GM23248 (cell line): ENCODE measurements around the gene MBOAT1. TPM values are rescaled to one million over a fixed set of nuclear protein-coding genes. Genes with fewer than 3 reads are reported as not detected.

Experiments used
- DNase-seq: peaks from one replicate; pipeline ENCODE4 v3.0.0-alpha.2; 2015
- H2AFZ ChIP-seq: fragments of 200-600 bp; sonication (generic); 2 replicates; pipeline ENCODE4 v1.6.1; 2016; ENCODE audit warnings: antibody characterized with exemption
- H3F3A ChIP-seq: fragments of 200-600 bp; sonication (generic); 2 replicates; pipeline ENCODE4 v1.6.1; 2016; ENCODE audit warnings: mild to moderate bottlenecking, antibody characterized with exemption, mixed run types; ENCODE audit not compliant: insufficient read depth
- H3K27ac ChIP-seq: fragments of 200-600 bp; sonication (generic); 2 replicates; pipeline ENCODE4 v1.5.1; 2016; ENCODE audit warnings: mild to moderate bottlenecking
- H3K27me3 ChIP-seq: fragments of 200-600 bp; sonication (generic); replicated peaks from 2 replicates; pipeline ENCODE4 v1.6.1; 2016; ENCODE audit warnings: mild to moderate bottlenecking; ENCODE audit not compliant: insufficient read depth
- H3K36me3 ChIP-seq: fragments of 200-600 bp; sonication (generic); 2 replicates; pipeline ENCODE4 v1.6.1; 2016; ENCODE audit warnings: low read depth, mild to moderate bottlenecking
- H3K4me1 ChIP-seq: fragments of 200-600 bp; sonication (generic); 2 replicates; pipeline ENCODE4 v1.6.1; 2016; ENCODE audit warnings: mild to moderate bottlenecking; ENCODE audit not compliant: insufficient read depth
- H3K4me2 ChIP-seq: fragments of 200-600 bp; sonication (generic); one replicate; pipeline ENCODE4 v1.6.1; 2016; ENCODE audit warnings: mild to moderate bottlenecking; ENCODE audit not compliant: unreplicated experiment
- H3K4me3 ChIP-seq: fragments of 200-600 bp; sonication (generic); 2 replicates; pipeline ENCODE4 v1.5.1; 2016; ENCODE audit warnings: mild to moderate bottlenecking
- H3K79me2 ChIP-seq: fragments of 200-600 bp; sonication (generic); 2 replicates; pipeline ENCODE4 v1.6.1; 2016; ENCODE audit warnings: mild to moderate bottlenecking; ENCODE audit not compliant: insufficient read depth
- H3K9ac ChIP-seq: fragments of 200-600 bp; sonication (generic); 2 replicates; pipeline ENCODE4 v1.6.1; 2016; ENCODE audit warnings: mild to moderate bottlenecking
- H3K9me2 ChIP-seq: fragments of 200-600 bp; sonication (generic); 2 replicates; pipeline ENCODE4 v1.6.1; 2016; ENCODE audit warnings: mixed run types, mild to moderate bottlenecking, moderate library complexity; ENCODE audit not compliant: insufficient read depth
- H3K9me3 ChIP-seq: fragments of 200-600 bp; sonication (generic); one replicate; pipeline ENCODE4 v1.6.1; 2017; ENCODE audit warnings: low read depth
- H4K20me1 ChIP-seq: fragments of 200-600 bp; sonication (generic); 2 replicates; pipeline ENCODE4 v1.6.0; 2016; ENCODE audit not compliant: insufficient read depth
- EZH2 ChIP-seq: fragments of 200-600 bp; sonication (generic); IDR thresholded peaks from 2 replicates; pipeline ENCODE4 v1.6.1; 2018; ENCODE audit warnings: antibody characterized with exemption, mild to moderate bottlenecking; ENCODE audit not compliant: insufficient read depth, poor library complexity, severe bottlenecking
- EZH2phosphoT487 ChIP-seq: fragments of 200-600 bp; sonication (generic); IDR thresholded peaks from 2 replicates; pipeline ENCODE4 v1.6.1; 2018; ENCODE audit warnings: antibody characterized with exemption, moderate library complexity, mild to moderate bottlenecking, low read depth; ENCODE audit not compliant: insufficient read depth
- WGBS, 2 experiments: methylation state at CpG; one replicate each; pipeline ENCODE4 v1.1.6; 2015 to 2017; ENCODE audit warnings: low lambda C conversion rate in 2 of 2, low coverage in 1 of 2; ENCODE audit errors: missing lambda C conversion rate in 2 of 2; 5-methylcytosine and 5-hydroxymethylcytosine counted together
- in situ Hi-C: fragments of 300-500 bp; cut with MboI; formaldehyde crosslinking; loops from 2 replicates; pipeline ENCODE4 v1.15.0; 2020
- polyA plus RNA-seq: library from polyadenylated mRNA; unstranded; fragments of >200 nt; fragmentation: Nextera tagmentation; extraction: Ambion mirVana; gene quantifications from 2 replicates; pipeline ENCODE4 v1.2.1, GENCODE V29; 2016
- total RNA-seq: library from RNA; depleted of rRNA; stranded (reverse); fragments of >200 nt; shearing (Covaris generic); gene quantifications from 2 replicates; pipeline ENCODE4 v1.2.3, GENCODE V29; 2014

MBOAT1 gene
- total and polyA plus RNA-seq, 2 experiments from 2014 or later, result 1.8 to 4.0 TPM

- in situ Hi-C loops, result no loop called here
- H3K4me1 ChIP-seq, result no peaks in the 10 kb centered on the region
- H4K20me1 ChIP-seq, result no peaks in the 10 kb centered on the region
- H3K9ac ChIP-seq, result no peak overlapping the region
- TF ChIP-seq EZH2phosphoT487 (no peak), EZH2 (no peak)
- no peak overlapping the region for H3K4me2 ChIP-seq
- no peaks in the 10 kb centered on the region for H3K9me2 ChIP-seq
- H2AFZ ChIP-seq, result no peak overlapping the region
- no peak for DNase-seq
- no peaks in the 10 kb centered on the region for H3K27me3 ChIP-seq
- H3K79me2 ChIP-seq, result no peaks in the 10 kb centered on the region
- H3F3A ChIP-seq, result no peaks in the 10 kb centered on the region
- H3K27ac ChIP-seq, result no peak overlapping the region
- H3K4me3 ChIP-seq, result no peak overlapping the region
- no peaks in the 10 kb centered on the region for H3K9me3 ChIP-seq
- H3K36me3 ChIP-seq, result no peaks in the 10 kb centered on the region
Observed at GRCh38 chr6:20255428-20255827, 43.2 kb upstream of the MBOAT1 start.

DNA sequence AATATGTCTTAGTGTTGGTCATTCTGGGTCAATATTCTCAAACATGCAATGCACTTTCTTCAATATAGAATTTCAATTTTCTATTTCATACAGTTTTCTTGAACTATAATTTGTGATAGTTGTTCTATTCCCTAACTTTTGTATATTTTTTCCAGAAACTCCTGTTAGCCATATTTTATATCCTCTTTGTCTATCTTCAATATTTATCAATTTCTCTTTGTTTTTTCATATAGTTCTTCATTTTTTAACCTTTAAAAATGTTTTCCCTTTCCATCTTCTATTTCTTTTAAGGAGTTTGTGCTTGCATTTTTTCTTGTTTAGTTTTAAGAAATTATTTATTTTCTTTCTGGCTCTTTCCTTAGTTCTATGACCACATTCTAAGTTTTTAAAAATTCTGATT lies 42.0 kb upstream of the MBOAT1 start:
- no peak overlapping the region for H2AFZ ChIP-seq
- H3K9me3 ChIP-seq, result no peaks in the 10 kb centered on the region
- no peaks in the 10 kb centered on the region for H3K79me2 ChIP-seq
- no peaks in the 10 kb centered on the region for H3K36me3 ChIP-seq
- in situ Hi-C loops, result no loop called here
- H4K20me1 ChIP-seq, result no peaks in the 10 kb centered on the region
- H3K4me2 ChIP-seq, result no peak overlapping the region
- H3K9me2 ChIP-seq, result no peaks in the 10 kb centered on the region
- no peak overlapping the region for H3K9ac ChIP-seq
- no peaks in the 10 kb centered on the region for H3K27me3 ChIP-seq
- no peak overlapping the region for H3K4me3 ChIP-seq
- no peak overlapping the region for H3K27ac ChIP-seq
- no peak for DNase-seq
- TF ChIP-seq EZH2phosphoT487 (no peak), EZH2 (no peak)
- no peaks in the 10 kb centered on the region for H3F3A ChIP-seq
- no peaks in the 10 kb centered on the region for H3K4me1 ChIP-seq

- Histone ChIP-seq H3K36me3 (no peaks in the 10 kb centered on the region), H3K27me3 (no peaks in the 10 kb centered on the region), H3K9me3 (no peaks in the 10 kb centered on the region), H3K4me3 (no peak overlapping the region), H3K79me2 (no peaks in the 10 kb centered on the region), H3F3A (no peaks in the 10 kb centered on the region), H3K4me1 (no peaks in the 10 kb centered on the region), H2AFZ (no peak overlapping the region), H3K4me2 (no peak overlapping the region), H4K20me1 (no peaks in the 10 kb centered on the region), H3K27ac (no peak overlapping the region), H3K9me2 (no peaks in the 10 kb centered on the region), H3K9ac (no peak overlapping the region)
- WGBS, 2 experiments, result 52 to 86% methylated on average over 2 of the region's 2 CpGs
- no peak for DNase-seq
- in situ Hi-C loops, result no loop called here
- no peak for TF ChIP-seq EZH2
- no peak for TF ChIP-seq EZH2phosphoT487
Observed at GRCh38 chr6:20253021-20253420, 40.8 kb upstream of the MBOAT1 start.

DNA sequence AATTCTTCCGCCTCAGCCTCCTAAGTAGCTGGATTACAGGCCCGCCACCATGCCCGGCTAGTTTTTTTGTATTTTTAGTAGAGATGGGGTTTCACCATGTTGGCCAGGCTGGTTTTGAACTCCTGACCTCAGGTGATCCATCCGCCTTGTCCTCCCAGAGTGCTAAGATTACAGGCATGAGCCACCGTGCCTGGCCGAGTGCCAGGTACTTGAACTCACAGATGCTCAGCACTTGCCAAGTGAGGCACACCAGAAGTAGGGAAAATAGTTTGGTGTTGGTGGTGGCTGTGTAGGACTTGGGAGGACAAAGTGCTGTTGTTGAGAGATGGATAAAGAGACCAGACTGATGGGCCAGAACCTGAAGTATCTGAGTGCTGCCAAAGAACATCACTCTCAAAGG lies 40.0 kb upstream of the MBOAT1 start:
- no peaks in the 10 kb centered on the region for H4K20me1 ChIP-seq
- no peaks in the 10 kb centered on the region for H3K9me3 ChIP-seq
- no peaks in the 10 kb centered on the region for H3K79me2 ChIP-seq
- DNase-seq, result no peak
- H2AFZ ChIP-seq, result no peak overlapping the region
- no peaks in the 10 kb centered on the region for H3K9me2 ChIP-seq
- no peak overlapping the region for H3K4me2 ChIP-seq
- no peaks in the 10 kb centered on the region for H3F3A ChIP-seq
- no peaks in the 10 kb centered on the region for H3K27me3 ChIP-seq
- H3K9ac ChIP-seq, result no peak overlapping the region
- WGBS, 2 experiments, result 60 to 68% methylated on average over 6 of the region's 6 CpGs
- H3K4me3 ChIP-seq, result no peak overlapping the region
- in situ Hi-C loops, result no loop called here
- TF ChIP-seq EZH2phosphoT487 (no peak), EZH2 (no peak)
- H3K27ac ChIP-seq, result no peak overlapping the region
- no peaks in the 10 kb centered on the region for H3K4me1 ChIP-seq
- H3K36me3 ChIP-seq, result no peaks in the 10 kb centered on the region

DNA sequence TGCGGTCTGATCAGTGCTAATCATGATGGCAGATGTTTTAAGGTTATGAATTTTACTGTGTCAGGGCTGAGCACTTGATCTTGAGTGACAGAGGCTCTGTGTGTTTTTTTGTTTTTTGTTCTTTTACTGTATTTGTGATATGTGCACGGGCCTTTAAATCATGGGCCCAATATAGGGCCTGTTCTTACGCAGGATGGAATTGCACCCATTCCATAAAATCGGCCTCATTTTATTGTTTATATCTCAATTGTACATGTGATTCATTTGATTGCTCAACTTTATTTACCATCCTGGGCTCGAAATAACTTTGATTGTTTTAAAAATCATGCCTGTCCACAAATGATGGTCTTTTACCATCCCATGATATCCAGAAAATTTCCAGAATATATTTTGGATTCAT lies 39.3 kb upstream of the MBOAT1 start:
- H3K4me2 ChIP-seq, result no peak overlapping the region
- H3K27ac ChIP-seq, result no peak overlapping the region
- no peak overlapping the region for H3K4me3 ChIP-seq
- H2AFZ ChIP-seq, result no peak overlapping the region
- no peaks in the 10 kb centered on the region for H3K79me2 ChIP-seq
- H3K9me3 ChIP-seq, result no peaks in the 10 kb centered on the region
- no peaks in the 10 kb centered on the region for H3K9me2 ChIP-seq
- WGBS, 2 experiments, result 53 to 54% methylated on average over 5 of the region's 5 CpGs
- TF ChIP-seq EZH2 (no peak), EZH2phosphoT487 (no peak)
- no peaks in the 10 kb centered on the region for H3K27me3 ChIP-seq
- no peaks in the 10 kb centered on the region for H3K36me3 ChIP-seq
- in situ Hi-C loops, result no loop called here
- H4K20me1 ChIP-seq, result no peaks in the 10 kb centered on the region
- no peak for DNase-seq
- no peaks in the 10 kb centered on the region for H3F3A ChIP-seq
- H3K9ac ChIP-seq, result no peak overlapping the region
- H3K4me1 ChIP-seq, result no peaks in the 10 kb centered on the region
